Psoas muscle (tissue), 8 donors: ENCODE measurements around the gene PPP1R2. TPM values are rescaled to one million over a fixed set of nuclear protein-coding genes. Genes with fewer than 3 reads are reported as not detected.

Experiments used
- ATAC-seq, 4 donors: fragments of 200-7000 bp; cut with Tn5 transposase; one replicate each; pipeline ENCODE4 v1.9.1; 2020; ENCODE audit warnings: moderate library complexity in 3 of 4, mild to moderate bottlenecking in 2 of 4
- DNase-seq, 2 donors: peaks; one replicate each; pipeline ENCODE4 v3.0.0-alpha.2; 2020
- H3K27ac ChIP-seq: fragments of 200-600 bp; one replicate; pipeline ENCODE4 v1.8.0; 2022
- H3K27me3 ChIP-seq, 3 donors: fragments of 200-600 bp in 1 of 3; one replicate each; pipeline versions ENCODE4 v1.6.1 to v1.8.0; 2013 to 2022; ENCODE audit warnings: low read length in 2 of 3, mild to moderate bottlenecking in 2 of 3, moderate library complexity in 1 of 3; ENCODE audit not compliant: insufficient read depth in 3 of 3
- H3K36me3 ChIP-seq, 2 donors: fragments of 200-600 bp in 1 of 2; one replicate each; pipeline versions ENCODE4 v1.6.1 to v1.8.0; 2013 to 2022; ENCODE audit warnings: low read depth in 1 of 2, mild to moderate bottlenecking in 1 of 2, moderate library complexity in 1 of 2; ENCODE audit not compliant: insufficient read depth in 1 of 2
- H3K4me1 ChIP-seq: fragments of 200-600 bp; one replicate; pipeline ENCODE4 v1.8.0; 2022
- H3K4me3 ChIP-seq: fragments of 200-600 bp; one replicate; pipeline ENCODE4 v1.8.0; 2022; ENCODE audit warnings: mild to moderate bottlenecking
- H3K9me3 ChIP-seq: fragments of 200-600 bp; one replicate; pipeline ENCODE4 v1.8.0; 2022
- CTCF ChIP-seq: fragments of 200-600 bp; IDR thresholded peaks from one replicate; pipeline ENCODE4 v1.8.0; 2022; ENCODE audit warnings: antibody characterized with exemption
- WGBS, 3 donors: extraction: QIAGEN DNeasy Blood & Tissue Kit; methylation state at CpG; one replicate each; pipeline versions ENCODE4 v1.1.6 to v1.1.7; 2013; 5-methylcytosine and 5-hydroxymethylcytosine counted together
- intact Hi-C, 2 donors: fragments of 100-400 bp; cut with DNase I; formaldehyde crosslinking; loops; one replicate each; pipeline versions ENCODE4 v1.11.0 to v1.14.2; 2022
- polyA plus RNA-seq, 3 donors: library from polyadenylated mRNA; stranded (reverse); fragments of 200-250 nt; gene quantifications; one replicate each; pipeline ENCODE4 v1.2.3, GENCODE V29; 2013
- total RNA-seq, 4 donors: library from RNA; stranded (reverse); fragmentation: NEBNext Ultra II Directional in 2 of 4; extraction: Animal tissue kit (Norgen Biotek cat#: 25700) in 2 of 4; gene quantifications; one replicate each; pipeline versions ENCODE4 v1.2.1 to v1.2.4, GENCODE V29; 2021 to 2023
- donor health status: healthy with polysubstance abuse.
- donor health status: DM: no; HTN: no; CAD: no; lungs with moderate emphysema.
- donor health status: Bipolar disorder and iron deficiency.
- donor health status: healthy.
- donor health status: DM: yes; HTN: yes; CAD: no.
- donor health status: DM: no; HTN: no; CAD: no.
- donor health status: DM: no; HTN: no; CAD: no.
- donor health status: DM: yes; HTN: yes; CAD: no.

The PPP1R2 gene
- total and polyA plus RNA-seq, 7 donors = 45.0 to 152 (median 81.9) TPM

GRCh38 chr3:195467641-195468390 lies 75.3 kb downstream of the PPP1R2 start:
- Histone ChIP-seq H3K4me1 (no peaks in the 10 kb centered on the region), H3K27ac (no peak overlapping the region), H3K36me3 (no peaks in the 10 kb centered on the region), H3K27me3 (no peaks in the 10 kb centered on the region), H3K9me3 (no peaks in the 10 kb centered on the region), H3K4me3 (no peak overlapping the region)
- intact Hi-C loops = no loop called here
- WGBS, 3 donors = 89 to 93% (median 93%) methylated on average over 5 of the region's 5 CpGs
- ATAC-seq = no peak
- no peak for TF ChIP-seq CTCF
- DNase-seq = no peak

GRCh38 chr3:195466251-195466650 lies 76.9 kb downstream of the PPP1R2 start:
- no peaks in the 10 kb centered on the region for H3K9me3 ChIP-seq
- no peaks in the 10 kb centered on the region for H3K27me3 ChIP-seq
- no peaks in the 10 kb centered on the region for H3K36me3 ChIP-seq
- intact Hi-C loops = no loop called here
- H3K4me3 ChIP-seq = no peak overlapping the region
- DNase-seq = no peak
- ATAC-seq = no peak
- no peaks in the 10 kb centered on the region for H3K4me1 ChIP-seq
- WGBS, 3 donors = 77 to 81% (median 80%) methylated on average over 4 of the region's 4 CpGs
- no peak for TF ChIP-seq CTCF
- no peak overlapping the region for H3K27ac ChIP-seq

Other genes with a start within 250 kb of the PPP1R2 start
- 10 to 100 TPM; 10.2 to 12.5 (median 11.2) TPM for gene ACAP2, start 100.3 kb downstream of the PPP1R2 start, total RNA-seq
- 1 to 10 TPM; 3.2 to 8.9 (median 7.0) TPM for gene ACAP2, start 100.3 kb downstream of the PPP1R2 start, polyA plus RNA-seq
- gene APOD, start 40.6 kb upstream of the PPP1R2 start, total RNA-seq = 100 to 1,000 TPM; 265 to 468 (median 389) TPM
- 100 to 1,000 TPM; 304 to 629 (median 370) TPM for gene APOD, start 40.6 kb upstream of the PPP1R2 start, polyA plus RNA-seq
- 1 to 10 TPM; 1.4 to 3.9 (median 1.6) TPM for gene MUC20, start 177.7 kb upstream of the PPP1R2 start, total RNA-seq
- 1 to 10 TPM; 1.3 to 2.1 (median 1.4) TPM for gene MUC20, start 177.7 kb upstream of the PPP1R2 start, polyA plus RNA-seq